ENCODE results near the gene CXCL14. TPM values are rescaled to one million over a fixed set of nuclear protein-coding genes. Genes with fewer than 3 reads are reported as not detected.

CXCL14 gene, protein sequence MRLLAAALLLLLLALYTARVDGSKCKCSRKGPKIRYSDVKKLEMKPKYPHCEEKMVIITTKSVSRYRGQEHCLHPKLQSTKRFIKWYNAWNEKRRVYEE
- total RNA-seq (ENCODE audit: low replicate concordance), result 0.94 TPM in 1 of 2 replicates, not detected in the other

GRCh38 chr5:135578685-135579341, at the start of gene CXCL14:
CXCL14 (minus strand) TSS chr5:135578991; CDS start chr5:135578778, 213 bp downstream.

DNA sequence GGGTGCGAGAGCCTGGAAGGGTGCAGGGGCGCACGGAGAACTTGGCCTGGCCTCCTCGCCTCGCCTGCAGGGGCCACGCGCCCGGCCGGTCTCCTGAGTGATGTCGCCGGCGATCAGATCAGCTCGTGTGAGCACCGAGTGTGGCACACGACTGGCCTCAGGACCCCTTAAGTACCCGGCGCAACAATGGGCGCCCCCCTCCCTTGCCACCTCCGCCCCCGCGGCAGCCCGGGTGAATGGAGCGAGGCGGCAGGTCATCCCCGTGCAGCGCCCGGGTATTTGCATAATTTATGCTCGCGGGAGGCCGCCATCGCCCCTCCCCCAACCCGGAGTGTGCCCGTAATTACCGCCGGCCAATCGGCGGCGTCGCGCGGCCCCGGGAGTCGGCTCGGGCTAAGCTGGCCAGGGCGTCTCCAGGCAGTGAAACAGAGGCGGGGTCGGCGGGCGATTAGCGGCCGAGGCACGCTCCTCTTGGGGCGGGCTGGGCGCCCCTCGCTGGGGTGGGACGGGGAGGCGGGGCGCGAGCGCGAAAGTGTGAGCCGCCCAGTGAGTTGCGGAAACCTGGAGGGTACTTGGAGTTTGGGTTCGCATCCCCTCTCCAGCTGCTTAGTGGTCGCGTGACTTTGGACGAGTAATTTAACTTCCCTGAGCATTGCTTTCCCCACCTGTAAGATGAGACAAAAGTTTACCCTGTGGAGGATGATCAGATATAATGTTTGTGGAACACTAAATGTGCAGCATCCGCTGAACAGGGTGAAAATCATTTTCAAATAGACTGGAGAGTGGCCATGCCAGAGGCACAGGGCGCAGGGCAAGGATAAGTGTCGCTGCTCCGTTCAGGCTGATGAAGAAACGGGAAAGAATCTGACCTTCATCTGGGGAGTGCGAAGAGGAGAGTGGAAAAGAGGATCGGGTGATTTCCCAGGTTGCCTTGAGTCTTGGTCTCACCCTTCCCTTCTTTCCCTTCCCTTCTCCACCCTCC, 42.7 kb downstream of the CXCL14 start, which contains the start of gene NEUROG1:
Gene NEUROG1 (minus strand): TSS at position 145 of the 982 bp plus-strand sequence. CDS start 274 bp downstream, outside the sequence.

Other genes starting within 250 kb of the CXCL14 start
- 91.3 and 136 TPM in 2 replicates for gene MACROH2A1, start 179.8 kb downstream of the CXCL14 start, total RNA-seq (ENCODE audit: low replicate concordance)
- gene DCANP1, start 131.6 kb downstream of the CXCL14 start, total RNA-seq (ENCODE audit: low replicate concordance), result not detected in 2 replicates
- not detected in 2 replicates for gene TIFAB, start 126.6 kb downstream of the CXCL14 start, total RNA-seq (ENCODE audit: low replicate concordance)
- not detected in 2 replicates for gene NEUROG1, start 43.0 kb downstream of the CXCL14 start, total RNA-seq (ENCODE audit: low replicate concordance)

Measured in smooth muscle cell of the coronary artery (primary cell).